Colonic mucosa (tissue), 4 donors: Measurements from ENCODE around the gene SFPQ. TPM values are rescaled to one million over a fixed set of nuclear protein-coding genes. Genes with fewer than 3 reads are reported as not detected.
"Not testable (repeated sequence)": the region's sequence is repeated elsewhere in the genome, so short reads cannot be mapped to it uniquely, and the experiment has no call there.

ENCODE experiments used
- DNase-seq: peaks from one replicate; pipeline ENCODE4 v3.0.0-alpha.2; 2020
- H3K27ac ChIP-seq: fragments of 200-600 bp; one replicate; pipeline ENCODE4 v1.8.0; 2021
- H3K27me3 ChIP-seq: fragments of 200-600 bp; one replicate; pipeline ENCODE4 v1.8.0; 2021
- H3K36me3 ChIP-seq: fragments of 200-600 bp; one replicate; pipeline ENCODE4 v1.8.0; 2021
- H3K4me1 ChIP-seq: fragments of 200-600 bp; one replicate; pipeline ENCODE4 v1.8.0; 2021; ENCODE audit warnings: mild to moderate bottlenecking
- H3K4me3 ChIP-seq: fragments of 200-600 bp; one replicate; pipeline ENCODE4 v1.8.0; 2021
- H3K9ac ChIP-seq, 2 donors: one replicate each; pipeline ENCODE4 v1.7.0; 2013; ENCODE audit warnings: control low read depth in 2 of 2, low read depth in 2 of 2, low read length in 2 of 2
- H3K9me3 ChIP-seq: fragments of 200-600 bp; one replicate; pipeline ENCODE4 v1.8.0; 2021
- CTCF ChIP-seq: fragments of 200-600 bp; IDR thresholded peaks from one replicate; pipeline ENCODE4 v1.8.0; 2022; ENCODE audit warnings: antibody characterized with exemption, mild to moderate bottlenecking
- intact Hi-C: fragments of 100-400 bp; cut with DNase I; formaldehyde crosslinking; loops from one replicate; pipeline ENCODE4 v1.14.1; 2022
- total RNA-seq, 2 donors: library from RNA; stranded (reverse); fragmentation: NEBNext Ultra II Directional in 1 of 2; extraction: Animal tissue kit (Norgen Biotek cat#: 25700) in 1 of 2; gene quantifications; one replicate each; pipeline ENCODE4 v1.2.1, GENCODE V29; 2021
- donor health status: healthy.
- donor health status: DM: no; HTN: no; CAD: no.
- donor health status: DM: no; HTN: no; CAD: no.

The SFPQ gene
- total RNA-seq, 2 donors from 2014 or later: 129 to 221 TPM

- Histone ChIP-seq H3K4me3 (no peak overlapping the region), H3K27ac (no peak overlapping the region), H3K9ac (no peak overlapping the region), H3K36me3 (no peaks in the 10 kb centered on the region), H3K4me1 (no peaks in the 10 kb centered on the region), H3K9me3 (no peaks in the 10 kb centered on the region), H3K27me3 (no peaks in the 10 kb centered on the region)
- intact Hi-C loops: no loop called here
- DNase-seq: no peak
- no peak for TF ChIP-seq CTCF
Measured at GRCh38 chr1:35151220-35151619, 41.7 kb downstream of the SFPQ start.

GRCh38 chr1:35145892-35146549 lies 46.9 kb downstream of the SFPQ start:
- H3K36me3 ChIP-seq, intact Hi-C loops, H3K4me1 ChIP-seq, H3K9ac ChIP-seq, H3K27me3 ChIP-seq, H3K27ac ChIP-seq, H3K9me3 ChIP-seq: not testable (repeated sequence)
- H3K4me3 ChIP-seq: peak overlapping the region; percentile 3
- peak; percentile 24 for DNase-seq

GRCh38 chr1:35143737-35144508 lies 49.0 kb downstream of the SFPQ start:
- Histone ChIP-seq H3K27me3 (no peaks in the 10 kb centered on the region), H3K9ac (no peak overlapping the region), H3K27ac (no peak overlapping the region), H3K36me3 (no peaks in the 10 kb centered on the region), H3K4me1 (no peaks in the 10 kb centered on the region), H3K4me3 (no peak overlapping the region), H3K9me3 (no peaks in the 10 kb centered on the region)
- no peak for DNase-seq
- intact Hi-C loops: no loop called here
- TF ChIP-seq CTCF: no peak

GRCh38 chr1:35142728-35143127 lies 50.2 kb downstream of the SFPQ start:
- H3K4me1 ChIP-seq, H3K4me3 ChIP-seq, H3K36me3 ChIP-seq, intact Hi-C loops, H3K27me3 ChIP-seq, DNase-seq, H3K9ac ChIP-seq, H3K27ac ChIP-seq, H3K9me3 ChIP-seq: not testable (repeated sequence)

GRCh38 chr1:35142294-35142693 lies 50.7 kb downstream of the SFPQ start:
- intact Hi-C loops, H3K9ac ChIP-seq, H3K27me3 ChIP-seq, DNase-seq, H3K4me1 ChIP-seq, H3K27ac ChIP-seq, H3K36me3 ChIP-seq, H3K9me3 ChIP-seq, H3K4me3 ChIP-seq: not testable (repeated sequence)

GRCh38 chr1:35137590-35137989 lies 55.4 kb downstream of the SFPQ start:
- H3K4me1 ChIP-seq, intact Hi-C loops, H3K4me3 ChIP-seq, H3K36me3 ChIP-seq, H3K9ac ChIP-seq, H3K9me3 ChIP-seq, DNase-seq, H3K27ac ChIP-seq, H3K27me3 ChIP-seq: not testable (repeated sequence)

- Histone ChIP-seq H3K27me3 (no peaks in the 10 kb centered on the region), H3K4me1 (no peaks in the 10 kb centered on the region), H3K9ac (no peak overlapping the region), H3K4me3 (no peak overlapping the region), H3K27ac (no peak overlapping the region), H3K36me3 (no peaks in the 10 kb centered on the region), H3K9me3 (no peaks in the 10 kb centered on the region)
- intact Hi-C loops: no loop called here
- no peak for DNase-seq
- TF ChIP-seq CTCF: no peak
Measured at GRCh38 chr1:35136780-35137179, 56.2 kb downstream of the SFPQ start.

Other genes starting within 250 kb of the SFPQ start
- gene TMEM35B, start 207.8 kb downstream of the SFPQ start, total RNA-seq: 10 to 100 TPM; 14.6 to 19.3 TPM
- gene ZMYM6, start 161.2 kb downstream of the SFPQ start, total RNA-seq: 10 to 100 TPM; 14.8 to 16.1 TPM
- 10 to 100 TPM; 13.4 to 14.3 TPM for gene ZMYM1, start 113.8 kb downstream of the SFPQ start, total RNA-seq
- 10 to 100 TPM; 25.9 to 31.8 TPM for gene ZMYM4, start 75.6 kb upstream of the SFPQ start, total RNA-seq